ENCODE data around the gene SMARCA4. TPM values are rescaled to one million over a fixed set of nuclear protein-coding genes. Genes with fewer than 3 reads are reported as not detected.
"Not testable (repeated sequence)": the region's sequence is repeated elsewhere in the genome, so short reads cannot be mapped to it uniquely, and the experiment has no call there.

Gene SMARCA4
- total RNA-seq, 1 experiment from 2014 or later, result 134 TPM

- Histone ChIP-seq H3K4me3 (peak overlapping the region; percentile 96), H3K27me3 (no peaks in the 10 kb centered on the region), H3K36me3 (peaks cover 50% of the 10 kb centered on the region), H3K9me3 (no peaks in the 10 kb centered on the region; the same call in 1 of the 2 replicates)
- peak; percentile 99 for DNase-seq
Measured at GRCh38 chr19:11090264-11090996, 129.6 kb downstream of the SMARCA4 start.

- H3K36me3 ChIP-seq, result peaks cover 54% of the 10 kb centered on the region
- peak overlapping the region; percentile 96 for H3K4me3 ChIP-seq
- DNase-seq, result no peak
- H3K27me3 ChIP-seq, result no peaks in the 10 kb centered on the region
- no peaks in the 10 kb centered on the region; the same call in 1 of the 2 replicates for H3K9me3 ChIP-seq
Measured at GRCh38 chr19:11090997-11091702, 130.3 kb downstream of the SMARCA4 start.

DNA sequence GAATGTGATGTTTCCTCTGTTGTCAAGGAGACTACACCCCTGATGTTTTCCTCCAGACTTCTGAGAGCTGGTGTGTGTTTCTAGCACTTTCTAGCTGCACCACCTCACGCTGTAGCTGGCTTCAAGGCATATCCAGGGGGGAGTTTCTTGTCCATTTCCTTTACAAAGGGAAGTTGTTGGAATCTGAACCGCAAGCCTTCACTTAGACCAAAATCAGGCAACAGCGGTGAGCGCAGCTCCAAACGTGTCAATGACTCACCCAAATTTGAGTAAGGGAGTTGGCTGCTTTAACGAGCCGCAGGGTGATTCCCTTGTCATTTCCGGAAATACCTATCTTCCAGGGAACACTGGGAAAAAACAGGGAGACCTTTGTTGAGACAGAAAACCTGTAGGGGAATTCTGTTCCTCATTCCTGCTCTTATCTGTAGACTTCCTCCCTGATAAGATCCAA lies 130.9 kb downstream of the SMARCA4 start:
- no peaks in the 10 kb centered on the region for H3K27me3 ChIP-seq
- no peaks in the 10 kb centered on the region; the same call in 1 of the 2 replicates for H3K9me3 ChIP-seq
- peaks cover 54% of the 10 kb centered on the region for H3K36me3 ChIP-seq
- peak; percentile 55 for DNase-seq
- H3K4me3 ChIP-seq, result peak overlapping the region; percentile 96

DNA sequence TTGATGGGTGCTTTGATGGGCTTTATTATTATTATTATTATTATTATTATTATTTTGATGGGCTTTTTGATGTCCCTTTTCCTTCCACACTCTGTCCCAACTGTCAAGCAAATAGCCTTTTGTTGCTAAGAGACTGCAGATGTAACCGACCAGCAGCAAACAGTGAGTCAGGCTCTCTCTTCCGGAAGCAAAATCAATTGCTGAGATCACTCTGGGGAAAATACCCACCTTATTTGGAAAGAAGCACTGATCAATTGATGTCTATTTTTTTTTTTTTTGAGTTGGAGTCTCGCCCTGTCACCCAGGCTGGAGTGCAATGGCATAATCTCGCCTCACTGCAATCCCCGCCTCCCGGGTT lies 131.3 kb downstream of the SMARCA4 start:
- no peaks in the 10 kb centered on the region; the same call in 1 of the 2 replicates for H3K9me3 ChIP-seq
- H3K36me3 ChIP-seq, result peaks cover 56% of the 10 kb centered on the region
- H3K4me3 ChIP-seq, result peak overlapping the region; percentile 96; the same call in 1 of the 2 replicates
- DNase-seq, result no peak
- no peaks in the 10 kb centered on the region for H3K27me3 ChIP-seq

GRCh38 chr19:11093689-11094238 lies 132.9 kb downstream of the SMARCA4 start:
- peaks cover 72% of the 10 kb centered on the region for H3K36me3 ChIP-seq
- DNase-seq, result no peak
- no peaks in the 10 kb centered on the region for H3K27me3 ChIP-seq
- no peaks in the 10 kb centered on the region; the same call in 1 of the 2 replicates for H3K9me3 ChIP-seq
- H3K4me3 ChIP-seq, result no peak overlapping the region

DNA sequence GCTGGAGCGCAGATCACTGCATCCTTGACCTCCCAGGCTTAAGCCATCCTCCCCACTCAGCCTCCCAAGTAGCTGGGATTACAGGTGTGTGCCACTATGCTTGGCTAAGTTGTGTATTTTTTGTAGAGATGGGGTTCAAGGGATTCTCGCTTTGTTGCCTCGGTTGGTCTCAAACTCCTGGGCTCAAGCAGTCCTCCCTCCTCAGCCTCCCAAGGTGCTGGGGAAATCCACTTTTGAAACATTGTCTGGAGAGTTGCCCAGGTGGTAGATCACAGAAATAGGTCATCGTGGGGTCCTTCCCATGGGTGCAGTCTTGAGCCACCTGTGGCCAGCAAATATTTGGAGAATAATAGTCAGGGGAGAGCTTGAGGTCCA lies 133.7 kb downstream of the SMARCA4 start:
- no peak overlapping the region for H3K4me3 ChIP-seq

DNA sequence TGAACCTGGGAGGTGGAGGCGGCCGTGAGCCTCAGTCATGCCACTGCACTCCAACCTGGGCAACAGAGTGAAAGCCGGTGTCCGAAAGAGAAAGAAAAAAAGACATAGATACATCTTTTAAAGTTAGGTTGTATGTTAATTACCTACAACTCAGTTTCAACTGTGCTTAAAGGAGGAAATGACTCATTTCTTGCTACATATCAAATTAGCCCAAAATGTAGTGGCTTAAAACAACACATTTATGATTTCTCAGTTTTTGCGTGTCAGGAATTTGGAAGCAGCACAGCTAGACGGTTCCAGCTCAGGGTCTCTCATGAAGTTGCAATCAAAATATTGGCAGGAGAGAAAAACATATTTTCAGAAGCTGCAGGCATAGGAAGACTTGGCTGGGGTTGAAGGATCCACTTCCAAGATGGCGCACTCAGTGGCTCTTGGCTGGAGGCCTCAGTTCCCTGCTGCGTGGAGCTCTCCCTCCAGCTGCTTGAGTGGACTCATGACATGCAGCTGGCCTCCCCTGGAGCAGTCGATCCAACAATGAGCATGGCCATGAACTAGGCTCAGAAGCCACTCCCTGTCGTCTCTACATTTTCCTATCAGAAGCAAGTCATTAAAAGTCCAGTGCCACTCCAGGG lies 135.5 kb downstream of the SMARCA4 start:
- Histone ChIP-seq H3K9me3 (no peaks in the 10 kb centered on the region; the same call in 1 of the 2 replicates), H3K36me3 (peaks cover 81% of the 10 kb centered on the region), H3K27me3 (no peaks in the 10 kb centered on the region), H3K4me3 (no peak overlapping the region)
- peak; percentile 97 for DNase-seq

More for the DNA sequence above, 133.7 kb downstream of the SMARCA4 start:
- no peak for DNase-seq
- H3K36me3 ChIP-seq, result peaks cover 78% of the 10 kb centered on the region
- no peaks in the 10 kb centered on the region; the same call in 1 of the 2 replicates for H3K9me3 ChIP-seq
- H3K27me3 ChIP-seq, result no peaks in the 10 kb centered on the region

GRCh38 chr19:11097367-11097766 lies 136.5 kb downstream of the SMARCA4 start:
- not testable (repeated sequence) for DNase-seq, H3K4me3 ChIP-seq, H3K9me3 ChIP-seq, H3K27me3 ChIP-seq
- H3K36me3 ChIP-seq, result peaks cover 80% of the 10 kb centered on the region

DNA sequence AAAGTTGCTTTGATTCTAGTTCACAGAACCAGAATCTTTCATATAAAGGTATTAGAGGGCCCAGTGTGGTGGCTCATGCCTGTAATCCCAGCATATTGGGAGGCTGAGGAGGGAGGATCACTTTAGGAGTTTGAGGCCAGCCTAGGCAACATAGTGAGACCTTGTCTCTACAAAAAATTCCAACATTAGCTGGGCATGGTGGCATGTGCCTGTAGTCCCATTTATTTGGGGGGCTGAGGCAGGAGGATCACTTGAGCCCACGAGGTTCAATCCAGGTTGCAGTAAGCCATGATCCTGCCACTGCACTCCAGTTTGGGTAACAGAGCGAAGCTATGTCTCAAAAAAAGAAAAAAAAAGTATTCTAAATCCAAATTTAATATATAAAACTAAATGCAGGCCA lies 137.5 kb downstream of the SMARCA4 start:
- H3K27me3 ChIP-seq, result no peaks in the 10 kb centered on the region
- no peak overlapping the region for H3K4me3 ChIP-seq
- DNase-seq, result no peak
- H3K9me3 ChIP-seq, result no peaks in the 10 kb centered on the region
- H3K36me3 ChIP-seq, result peaks cover 80% of the 10 kb centered on the region

- no peak for DNase-seq
- H3K9me3 ChIP-seq, result no peaks in the 10 kb centered on the region
- H3K27me3 ChIP-seq, result no peaks in the 10 kb centered on the region
- no peak overlapping the region for H3K4me3 ChIP-seq
- peaks cover 79% of the 10 kb centered on the region for H3K36me3 ChIP-seq
Measured at GRCh38 chr19:11098861-11099260, 138.0 kb downstream of the SMARCA4 start.

GRCh38 chr19:11100049-11100448 lies 139.2 kb downstream of the SMARCA4 start:
- Histone ChIP-seq H3K4me3 (no peak overlapping the region), H3K36me3 (peaks cover 81% of the 10 kb centered on the region), H3K9me3 (no peaks in the 10 kb centered on the region), H3K27me3 (no peaks in the 10 kb centered on the region)
- no peak for DNase-seq

DNA sequence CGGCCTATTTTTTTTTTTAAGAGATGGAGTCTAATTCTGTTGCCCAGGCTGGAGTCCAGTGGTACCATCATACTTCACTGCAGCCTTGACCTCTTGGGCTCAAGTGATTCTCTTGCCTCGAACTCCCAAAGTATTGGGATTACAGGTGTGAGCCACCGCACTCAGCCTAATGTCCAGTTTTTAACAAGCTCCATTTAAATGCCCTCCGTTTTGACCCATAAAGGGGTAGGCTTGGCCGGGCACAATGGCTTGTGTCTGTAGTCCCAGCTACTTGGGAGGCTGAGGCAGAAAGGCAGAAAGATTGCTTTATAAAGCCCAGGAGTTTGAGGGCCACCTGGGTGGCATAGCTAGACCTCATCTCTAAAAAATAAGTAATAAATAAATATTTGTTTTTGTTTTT lies 140.2 kb downstream of the SMARCA4 start:
- DNase-seq, result no peak
- peaks cover 86% of the 10 kb centered on the region for H3K36me3 ChIP-seq
- no peaks in the 10 kb centered on the region for H3K27me3 ChIP-seq
- H3K4me3 ChIP-seq, result no peak overlapping the region
- no peaks in the 10 kb centered on the region for H3K9me3 ChIP-seq

DNA sequence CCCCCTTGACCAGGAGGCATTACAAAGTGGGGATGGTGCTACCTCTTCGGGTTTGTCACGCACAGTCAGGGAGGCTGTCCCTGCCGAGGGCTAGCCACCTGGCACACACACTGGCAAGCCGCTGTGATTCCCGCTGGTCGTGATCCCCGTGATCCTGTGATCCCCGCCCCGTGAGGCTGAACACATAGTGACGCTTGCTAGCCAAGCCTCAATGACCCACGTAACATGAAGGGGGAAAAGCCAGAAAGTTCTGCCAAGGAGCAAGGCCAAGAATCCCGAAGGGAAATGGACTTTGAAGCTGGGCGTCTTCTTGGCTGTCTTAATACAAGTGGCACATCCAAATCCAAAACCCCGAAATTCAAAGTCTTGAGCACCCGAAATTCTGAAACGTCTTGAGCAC lies 142.1 kb downstream of the SMARCA4 start:
- no peak for DNase-seq
- H3K4me3 ChIP-seq, result no peak overlapping the region
- no peaks in the 10 kb centered on the region for H3K9me3 ChIP-seq
- H3K36me3 ChIP-seq, result peaks cover 94% of the 10 kb centered on the region
- no peaks in the 10 kb centered on the region for H3K27me3 ChIP-seq

DNA sequence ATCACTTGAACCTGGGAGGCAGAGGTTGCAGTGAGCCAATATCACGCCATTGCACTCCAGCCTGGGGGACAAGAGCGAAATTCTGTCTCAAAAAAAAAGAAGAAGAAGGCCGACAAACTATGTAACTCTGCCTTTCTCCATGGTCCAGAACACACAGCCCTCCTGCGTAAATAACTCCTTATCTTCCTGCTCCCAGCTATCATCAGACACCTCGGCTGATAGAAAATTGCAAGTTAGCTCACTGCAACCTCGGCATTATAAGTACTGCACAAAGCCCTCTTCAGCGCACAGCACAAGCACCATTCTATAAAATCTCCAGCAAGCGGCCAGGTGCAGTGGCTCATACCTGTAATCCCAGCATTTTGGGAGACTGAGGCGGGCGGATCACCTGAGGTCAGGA lies 142.8 kb downstream of the SMARCA4 start:
- H3K9me3 ChIP-seq, H3K27me3 ChIP-seq, DNase-seq, H3K4me3 ChIP-seq: not testable (repeated sequence)
- peaks cover 94% of the 10 kb centered on the region for H3K36me3 ChIP-seq

- H3K9me3 ChIP-seq, result no peaks in the 10 kb centered on the region
- H3K36me3 ChIP-seq, result peaks cover 93% of the 10 kb centered on the region
- H3K27me3 ChIP-seq, result no peaks in the 10 kb centered on the region
- DNase-seq, result no peak
- H3K4me3 ChIP-seq, result no peak overlapping the region
Measured at GRCh38 chr19:11105014-11105636, 144.3 kb downstream of the SMARCA4 start.

GRCh38 chr19:11106477-11106876 lies 145.6 kb downstream of the SMARCA4 start:
- Histone ChIP-seq H3K9me3 (no peaks in the 10 kb centered on the region), H3K4me3 (no peak overlapping the region), H3K27me3 (no peaks in the 10 kb centered on the region), H3K36me3 (peaks cover 97% of the 10 kb centered on the region)
- no peak for DNase-seq

- Histone ChIP-seq H3K4me3 (no peak overlapping the region), H3K36me3 (peaks cover 92% of the 10 kb centered on the region)
Measured at GRCh38 chr19:11108746-11109145, 147.9 kb downstream of the SMARCA4 start.

More at GRCh38 chr19:11108746-11109145, 147.9 kb downstream of the SMARCA4 start:
- Histone ChIP-seq H3K9me3 (no peaks in the 10 kb centered on the region), H3K27me3 (no peaks in the 10 kb centered on the region)
- DNase-seq, result no peak
